Measurements from ENCODE around the gene JAKMIP1.

DNA sequence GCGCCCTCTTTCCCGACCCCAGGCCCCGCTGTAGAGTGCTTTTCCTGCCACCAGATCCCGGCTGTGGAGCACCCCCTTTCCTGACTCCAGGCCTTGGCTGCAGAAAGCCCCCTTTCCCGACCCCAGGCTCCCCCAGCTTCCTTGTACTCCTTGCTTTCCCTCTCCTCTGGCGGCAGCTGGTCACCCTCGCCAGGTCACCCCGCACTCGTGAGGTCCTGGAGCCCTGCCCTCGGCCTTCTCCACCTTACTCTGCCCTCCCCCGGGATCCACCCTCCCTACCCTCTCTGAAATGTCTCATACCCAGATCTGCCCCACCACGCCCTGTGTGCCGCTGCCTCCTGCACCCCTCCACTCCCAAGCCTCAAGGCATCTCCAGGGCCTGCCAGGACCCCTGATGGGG, 157.2 kb downstream of the JAKMIP1 start:
- TF ChIP-seq, protein P1, sequence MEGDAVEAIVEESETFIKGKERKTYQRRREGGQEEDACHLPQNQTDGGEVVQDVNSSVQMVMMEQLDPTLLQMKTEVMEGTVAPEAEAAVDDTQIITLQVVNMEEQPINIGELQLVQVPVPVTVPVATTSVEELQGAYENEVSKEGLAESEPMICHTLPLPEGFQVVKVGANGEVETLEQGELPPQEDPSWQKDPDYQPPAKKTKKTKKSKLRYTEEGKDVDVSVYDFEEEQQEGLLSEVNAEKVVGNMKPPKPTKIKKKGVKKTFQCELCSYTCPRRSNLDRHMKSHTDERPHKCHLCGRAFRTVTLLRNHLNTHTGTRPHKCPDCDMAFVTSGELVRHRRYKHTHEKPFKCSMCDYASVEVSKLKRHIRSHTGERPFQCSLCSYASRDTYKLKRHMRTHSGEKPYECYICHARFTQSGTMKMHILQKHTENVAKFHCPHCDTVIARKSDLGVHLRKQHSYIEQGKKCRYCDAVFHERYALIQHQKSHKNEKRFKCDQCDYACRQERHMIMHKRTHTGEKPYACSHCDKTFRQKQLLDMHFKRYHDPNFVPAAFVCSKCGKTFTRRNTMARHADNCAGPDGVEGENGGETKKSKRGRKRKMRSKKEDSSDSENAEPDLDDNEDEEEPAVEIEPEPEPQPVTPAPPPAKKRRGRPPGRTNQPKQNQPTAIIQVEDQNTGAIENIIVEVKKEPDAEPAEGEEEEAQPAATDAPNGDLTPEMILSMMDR (conservative IDR thresholded peaks at IDR 0.05) = no peak
- no peak for TF ChIP-seq EZH2 (IDR thresholded peaks at IDR 0.05; ENCODE audit: low read depth)

All from PC-9 (cell line).